ENCODE data around the gene LRRC37B.
"Not testable (repeated sequence)": the region's sequence is repeated elsewhere in the genome, so short reads cannot be mapped to it uniquely, and the experiment has no call there.

The LRRC37B gene

DNA sequence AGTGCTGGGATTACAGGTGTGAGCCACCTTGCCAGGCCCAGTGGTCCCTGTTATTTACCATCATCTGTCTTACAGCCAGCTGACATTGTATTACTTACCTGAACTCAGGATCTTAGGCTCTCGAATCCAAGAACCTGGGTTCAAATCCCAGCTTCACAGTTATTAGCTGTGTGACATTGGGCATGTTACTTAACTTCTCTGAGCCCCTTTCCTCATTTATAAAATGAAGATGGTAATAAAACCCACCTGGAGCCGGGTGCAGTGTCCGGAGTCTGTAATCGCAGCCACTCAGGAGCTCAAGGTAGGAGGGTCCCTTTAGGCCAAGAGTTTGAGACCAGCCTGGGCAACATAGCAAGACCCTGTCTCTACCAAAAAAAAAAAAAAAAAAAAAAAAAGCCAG lies 79.7 kb downstream of the LRRC37B start:
- not testable (repeated sequence) for DNase-seq (ENCODE audit: low read depth)

DNA sequence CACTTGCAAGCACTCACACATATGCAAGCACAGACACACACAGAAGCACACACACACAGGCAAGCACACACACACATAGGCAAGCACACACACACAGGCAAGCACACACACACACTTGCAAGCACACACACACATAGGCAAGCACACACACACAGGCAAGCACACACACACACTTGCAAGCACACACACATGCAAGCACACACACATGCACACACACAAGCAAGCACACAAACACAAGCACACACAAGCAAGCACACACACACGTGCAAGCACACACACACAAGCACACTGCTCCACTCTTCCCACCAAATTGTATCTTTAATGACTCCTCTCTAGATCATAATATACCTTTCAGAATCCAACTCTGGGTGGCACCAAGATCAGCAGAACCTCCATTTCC lies 84.9 kb downstream of the LRRC37B start:
- not testable (repeated sequence) for DNase-seq (ENCODE audit: low read depth)

DNA sequence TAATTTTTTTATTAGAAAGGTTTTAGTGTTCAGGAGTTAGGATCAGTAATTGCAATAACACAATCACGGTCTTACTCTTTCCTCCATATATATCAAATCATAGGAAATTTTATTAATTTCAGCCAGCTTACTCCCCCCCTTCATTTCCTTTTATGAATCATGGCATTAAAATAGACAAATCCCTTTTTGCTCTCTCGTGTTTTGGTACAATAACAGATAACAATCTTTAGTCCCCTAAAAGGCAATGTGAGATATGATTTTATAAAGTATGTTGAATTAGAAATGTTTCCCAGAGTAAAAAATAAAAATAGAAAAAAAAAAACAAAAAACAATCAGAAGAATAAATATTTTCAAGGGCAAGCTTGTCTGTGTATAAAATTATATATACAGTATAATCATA lies 92.5 kb downstream of the LRRC37B start:
- no peak for DNase-seq (ENCODE audit: low read depth)

DNA sequence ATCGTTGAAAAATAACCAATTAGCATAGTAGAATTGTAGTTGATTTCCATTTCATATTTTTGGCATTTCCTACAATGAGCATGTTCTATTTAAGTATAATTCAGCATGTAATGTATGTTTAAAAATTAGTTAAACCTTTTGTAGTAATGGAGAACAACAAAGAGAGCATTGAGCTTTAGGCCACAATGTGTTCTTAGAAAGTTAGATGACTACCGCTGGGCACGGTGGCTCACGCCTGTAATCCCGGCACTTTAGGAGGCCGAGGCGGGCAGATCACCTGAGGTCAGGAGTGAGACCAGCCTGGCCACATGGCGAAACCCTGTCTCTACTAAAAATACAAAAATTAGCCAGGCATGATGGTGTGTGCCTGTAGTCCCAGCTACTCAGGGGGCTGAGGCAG lies 93.1 kb downstream of the LRRC37B start:
- DNase-seq (ENCODE audit: low read depth), result not testable (repeated sequence)

DNA sequence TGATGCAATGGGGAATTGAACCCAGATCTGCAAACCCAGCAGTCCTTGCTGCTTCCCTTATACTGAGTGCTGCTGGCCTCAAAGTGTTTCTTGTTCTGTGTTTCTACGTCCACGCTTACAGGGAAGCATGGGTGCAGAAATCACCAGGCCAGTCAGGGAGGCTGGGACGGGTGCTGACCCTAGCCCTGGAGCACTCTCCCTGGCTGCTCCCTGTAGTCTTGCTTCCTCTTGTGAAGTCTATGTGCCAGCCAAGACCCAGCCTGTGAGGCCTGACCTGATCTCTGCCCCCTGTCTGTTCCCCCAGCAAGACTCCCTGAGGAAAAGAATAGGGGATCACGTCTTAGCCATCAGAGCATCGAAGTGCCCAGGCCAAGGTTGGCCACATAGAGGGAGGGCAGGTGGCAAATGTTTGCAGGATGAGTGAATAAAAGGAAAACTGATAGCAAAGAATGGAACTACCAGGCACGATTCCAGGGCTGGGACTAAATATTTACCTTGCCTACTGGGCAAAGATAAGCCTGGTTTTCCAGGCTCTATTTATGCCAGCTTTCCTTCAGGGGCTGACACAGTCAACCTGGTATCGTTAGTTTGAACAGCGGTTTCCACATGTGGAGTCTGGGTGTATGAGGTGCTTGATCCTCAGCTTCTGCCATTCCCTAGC lies 93.9 kb downstream of the LRRC37B start:
- DNase-seq (ENCODE audit: low read depth), result no peak

DNA sequence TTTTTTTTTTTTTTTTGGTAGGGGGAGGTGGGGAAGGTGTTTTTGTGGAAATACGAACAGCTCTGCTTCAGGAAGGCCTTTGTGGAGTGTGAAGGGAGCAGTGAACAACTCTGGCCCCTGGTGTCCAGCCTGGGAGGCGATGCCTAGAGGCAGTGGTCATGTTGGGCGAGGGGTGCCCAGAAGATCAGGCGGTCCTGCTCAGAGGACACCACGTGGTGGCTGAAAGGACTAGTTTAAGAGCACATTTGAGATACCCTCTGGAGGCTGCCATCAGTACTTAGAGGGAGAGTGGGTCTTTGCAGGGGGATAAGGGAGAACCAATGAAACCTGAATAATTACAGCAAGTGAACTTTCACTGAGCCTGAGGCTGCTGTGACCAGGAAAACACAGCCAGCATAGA lies 95.0 kb downstream of the LRRC37B start:
- no peak for DNase-seq (ENCODE audit: low read depth)

DNA sequence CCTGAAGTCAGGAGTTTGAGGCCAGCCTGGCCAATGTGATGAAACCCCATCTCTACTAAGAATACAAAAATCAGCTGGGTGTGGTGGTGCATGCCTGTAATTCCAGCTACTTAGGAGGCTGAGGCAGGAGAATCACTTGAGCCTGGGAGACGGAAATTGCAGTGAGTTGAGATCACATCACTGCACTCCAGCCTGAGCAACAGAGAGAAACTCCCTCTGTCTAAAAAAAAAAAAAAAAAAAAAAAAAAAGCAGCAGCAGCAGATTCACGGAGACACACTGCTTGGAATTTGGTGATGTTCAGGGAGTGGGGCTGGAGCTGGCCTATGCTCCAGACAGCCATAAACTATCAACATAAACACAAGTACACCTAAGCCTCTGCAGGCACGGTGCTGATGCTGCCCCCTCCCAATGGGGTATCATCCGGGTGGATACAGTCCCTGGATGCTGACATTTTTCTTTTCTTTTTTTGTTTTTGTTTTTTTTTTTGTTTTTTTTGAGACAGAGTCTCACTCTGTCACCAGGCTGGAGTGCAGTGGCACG lies 95.5 kb downstream of the LRRC37B start:
- peak; percentile 29 for DNase-seq (ENCODE audit: low read depth)

All from amniotic epithelial cell (primary cell).